ENCODE measurements around the gene SPAG6. TPM values are rescaled to one million over a fixed set of nuclear protein-coding genes. Genes with fewer than 3 reads are reported as not detected.
A peak's percentile ranks its signal among the peaks of the same experiment; 100 is the strongest.

Gene SPAG6
- total and polyA plus RNA-seq, 9 of the 15 experiments (the other 6 are each of a cell fraction or from before 2014, with no cell fraction given) = 3.5 to 23.1 (median 11.8) TPM

DNA sequence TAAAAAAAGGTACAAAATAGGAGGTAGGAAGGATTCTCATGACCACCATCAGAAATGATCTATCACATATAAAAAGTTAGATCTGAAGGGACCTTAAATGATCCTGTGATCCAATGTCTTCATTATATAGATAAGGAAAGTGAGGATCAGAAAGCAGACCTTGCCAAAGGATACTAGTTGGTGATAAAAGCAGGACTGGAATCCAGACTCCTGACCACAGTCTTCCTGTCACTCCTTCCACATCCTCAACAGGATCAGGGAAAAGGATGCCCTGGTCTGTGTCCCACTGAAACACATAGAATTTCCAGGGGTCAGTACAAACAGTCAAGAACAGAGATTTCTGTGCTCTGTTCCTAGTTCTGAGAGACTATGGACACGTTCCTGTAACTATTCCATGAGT lies 97.2 kb downstream of the SPAG6 start:
- peaks cover under 1 to 4% of the 10 kb centered on the region in 2 experiments; a peak in 3 of 5 replicates for H3K4me1 ChIP-seq (replicated peaks in 1 of 2; ENCODE audit: control insufficient read depth in 2 of 2, insufficient read depth in 2 of 2, low read length in 2 of 2)
- WGBS (ENCODE audit: insufficient coverage, low coverage, missing lambda C conversion rate) = 14% methylated on average over 1 of the region's 1 CpG

More for the DNA sequence above, 97.2 kb downstream of the SPAG6 start:
- Histone ChIP-seq H3K9me3 (replicated peaks; ENCODE audit: control insufficient read depth, insufficient read depth, low read depth, low read length) (no peaks in the 10 kb centered on the region), H3K27me3 (ENCODE audit: control insufficient read depth in 2 of 2, insufficient read depth in 2 of 2, low read length in 2 of 2) (no peaks in the 10 kb centered on the region), H3K36me3 (ENCODE audit: control insufficient read depth, insufficient read depth, low read length) (no peaks in the 10 kb centered on the region), H3K4me2 (ENCODE audit: insufficient read depth, low read length) (no peak overlapping the region), H3K4me3 (no peak overlapping the region), H2AFZ (ENCODE audit: low read depth, low read length) (no peak overlapping the region), H4K20me1 (replicated peaks; ENCODE audit: control insufficient read depth, insufficient read depth, low read length) (no peaks in the 10 kb centered on the region), H3K9ac (ENCODE audit: insufficient read depth in 1 of 2, low read depth in 2 of 2, low read length in 2 of 2) (no peak overlapping the region), H3K27ac (ENCODE audit: extremely low read depth, low read depth, low read length) (no peak overlapping the region), H3K79me2 (ENCODE audit: control insufficient read depth, insufficient read depth, low read length) (no peaks in the 10 kb centered on the region), H3K9me1 (ENCODE audit: control insufficient read depth, insufficient read depth, low read length) (no peaks in the 10 kb centered on the region)
- DNase-seq (ENCODE audit: extremely low read depth in 1 of 4, low spot score in 3 of 4) (no peak), FAIRE-seq (peak; percentile 57), ATAC-seq (no peak)
- no TSS peak for BruUV-seq (replicated peaks)
- TF ChIP-seq ZNF324 (CRISPR knock-in tag; IDR thresholded peaks at IDR 0.05) (no peak), PHB (CRISPR knock-in tag; IDR thresholded peaks at IDR 0.05) (no peak), SETDB1 (IDR thresholded peaks at IDR 0.05; ENCODE audit: low read length) (no peak), FOXK2 (conservative IDR thresholded peaks at IDR 0.05 in 1 of 2, IDR thresholded peaks at IDR 0.05 in 1 of 2; ENCODE audit: low read depth in 2 of 2) (no peak), YBX1 (IDR thresholded peaks at IDR 0.05) (no peak), RAD51 (IDR thresholded peaks at IDR 0.05; ENCODE audit: borderline replicate concordance, low read depth) (no peak), ZNF584 (CRISPR knock-in tag; IDR thresholded peaks at IDR 0.05; ENCODE audit: low read depth) (no peak), KLF1 (tag; IDR thresholded peaks at IDR 0.05) (no peak)
- TF ChIP-seq, protein P1, sequence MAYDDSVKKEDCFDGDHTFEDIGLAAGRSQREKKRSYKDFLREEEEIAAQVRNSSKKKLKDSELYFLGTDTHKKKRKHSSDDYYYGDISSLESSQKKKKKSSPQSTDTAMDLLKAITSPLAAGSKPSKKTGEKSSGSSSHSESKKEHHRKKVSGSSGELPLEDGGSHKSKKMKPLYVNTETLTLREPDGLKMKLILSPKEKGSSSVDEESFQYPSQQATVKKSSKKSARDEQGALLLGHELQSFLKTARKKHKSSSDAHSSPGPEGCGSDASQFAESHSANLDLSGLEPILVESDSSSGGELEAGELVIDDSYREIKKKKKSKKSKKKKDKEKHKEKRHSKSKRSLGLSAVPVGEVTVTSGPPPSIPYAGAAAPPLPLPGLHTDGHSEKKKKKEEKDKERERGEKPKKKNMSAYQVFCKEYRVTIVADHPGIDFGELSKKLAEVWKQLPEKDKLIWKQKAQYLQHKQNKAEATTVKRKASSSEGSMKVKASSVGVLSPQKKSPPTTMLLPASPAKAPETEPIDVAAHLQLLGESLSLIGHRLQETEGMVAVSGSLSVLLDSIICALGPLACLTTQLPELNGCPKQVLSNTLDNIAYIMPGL (CRISPR knock-in tag; IDR thresholded peaks at IDR 0.05) = no peak
- TF ChIP-seq, protein P2, sequence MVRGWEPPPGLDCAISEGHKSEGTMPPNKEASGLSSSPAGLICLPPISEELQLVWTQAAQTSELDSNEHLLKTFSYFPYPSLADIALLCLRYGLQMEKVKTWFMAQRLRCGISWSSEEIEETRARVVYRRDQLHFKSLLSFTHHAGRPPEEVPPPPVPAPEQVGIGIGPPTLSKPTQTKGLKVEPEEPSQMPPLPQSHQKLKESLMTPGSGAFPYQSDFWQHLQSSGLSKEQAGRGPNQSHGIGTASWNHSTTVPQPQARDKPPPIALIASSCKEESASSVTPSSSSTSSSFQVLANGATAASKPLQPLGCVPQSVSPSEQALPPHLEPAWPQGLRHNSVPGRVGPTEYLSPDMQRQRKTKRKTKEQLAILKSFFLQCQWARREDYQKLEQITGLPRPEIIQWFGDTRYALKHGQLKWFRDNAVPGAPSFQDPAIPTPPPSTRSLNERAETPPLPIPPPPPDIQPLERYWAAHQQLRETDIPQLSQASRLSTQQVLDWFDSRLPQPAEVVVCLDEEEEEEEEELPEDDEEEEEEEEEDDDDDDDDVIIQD (CRISPR knock-in tag; IDR thresholded peaks at IDR 0.05) = no peak
- TF ChIP-seq, protein P3, sequence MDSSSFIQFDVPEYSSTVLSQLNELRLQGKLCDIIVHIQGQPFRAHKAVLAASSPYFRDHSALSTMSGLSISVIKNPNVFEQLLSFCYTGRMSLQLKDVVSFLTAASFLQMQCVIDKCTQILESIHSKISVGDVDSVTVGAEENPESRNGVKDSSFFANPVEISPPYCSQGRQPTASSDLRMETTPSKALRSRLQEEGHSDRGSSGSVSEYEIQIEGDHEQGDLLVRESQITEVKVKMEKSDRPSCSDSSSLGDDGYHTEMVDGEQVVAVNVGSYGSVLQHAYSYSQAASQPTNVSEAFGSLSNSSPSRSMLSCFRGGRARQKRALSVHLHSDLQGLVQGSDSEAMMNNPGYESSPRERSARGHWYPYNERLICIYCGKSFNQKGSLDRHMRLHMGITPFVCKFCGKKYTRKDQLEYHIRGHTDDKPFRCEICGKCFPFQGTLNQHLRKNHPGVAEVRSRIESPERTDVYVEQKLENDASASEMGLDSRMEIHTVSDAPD (CRISPR knock-in tag; IDR thresholded peaks at IDR 0.05) = no peak
- in situ Hi-C loops (cut with MboI) (no loop called here), intact Hi-C loops (cut with micrococcal nuclease) (no loop called here)
- ChIA-PET POLR2A (no interaction called here), CTCF (ENCODE audit: low intra/inter-chr PET ratio) (no interaction called here)
